CD14-positive monocyte (primary cell): ENCODE measurements around the gene GSTT2. TPM values are rescaled to one million over a fixed set of nuclear protein-coding genes. Genes with fewer than 3 reads are reported as not detected.

Experiments
- DNase-seq, 3 donors: peaks; one replicate each; pipeline ENCODE4 v3.0.0-alpha.2; 2011 to 2022
- H2AFZ ChIP-seq: 2 replicates; pipeline ENCODE4 v1.6.0; 2012; ENCODE audit warnings: mild to moderate bottlenecking, low read depth, low read length, inconsistent platforms; ENCODE audit not compliant: insufficient read depth, poor library complexity, severe bottlenecking
- H3K27ac ChIP-seq, 2 donors: 1 replicate in 1 of 2; 2 replicates in 1 of 2; pipeline ENCODE4 v1.5.1; 2012 to 2013; ENCODE audit warnings: low read length in 2 of 2, control low read depth in 1 of 2, inconsistent platforms in 1 of 2, low read depth in 1 of 2, mild to moderate bottlenecking in 1 of 2
- H3K27me3 ChIP-seq, 2 donors: one replicate each; pipeline versions ENCODE4 v1.6.0 to v1.6.1; 2011 to 2013; ENCODE audit warnings: low read length in 2 of 2; ENCODE audit not compliant: control insufficient read depth in 2 of 2, insufficient read depth in 2 of 2
- H3K36me3 ChIP-seq, 2 donors: replicated peaks in 1 of 2; 1 replicate in 1 of 2; 2 replicates in 1 of 2; pipeline versions ENCODE4 v1.5.1 to v1.6.1; 2012 to 2013; ENCODE audit warnings: low read length in 2 of 2, control low read depth in 1 of 2, inconsistent platforms in 1 of 2, mild to moderate bottlenecking in 1 of 2; ENCODE audit not compliant: insufficient read depth in 2 of 2, control insufficient read depth in 1 of 2
- H3K4me1 ChIP-seq, 2 donors: 1 replicate in 1 of 2; 2 replicates in 1 of 2; pipeline versions ENCODE4 v1.5.1 to v1.6.1; 2012 to 2013; ENCODE audit warnings: low read length in 2 of 2, control low read depth in 1 of 2, inconsistent platforms in 1 of 2, mild to moderate bottlenecking in 1 of 2, moderate library complexity in 1 of 2; ENCODE audit not compliant: insufficient read depth in 2 of 2, control insufficient read depth in 1 of 2
- H3K4me2 ChIP-seq: replicated peaks from 2 replicates; pipeline ENCODE3; 2012; ENCODE audit warnings: low read length, moderate library complexity, mild to moderate bottlenecking; ENCODE audit not compliant: poor library complexity, severe bottlenecking; ENCODE audit errors: extremely low read depth
- H3K4me3 ChIP-seq, 3 experiments: fragments of 200-600 bp in 1 of 3; sonication (generic) in 1 of 3; replicated peaks in 1 of 3; 1 replicate in 2 of 3; 2 replicates in 1 of 3; pipeline ENCODE4 v1.5.1; 2011 to 2013; ENCODE audit warnings: low read length in 3 of 3, mild to moderate bottlenecking in 3 of 3, control low read depth in 2 of 3, low read depth in 2 of 3, inconsistent platforms in 1 of 3, moderate library complexity in 1 of 3
- H3K79me2 ChIP-seq: 2 replicates; pipeline ENCODE4 v1.6.0; 2012; ENCODE audit warnings: mild to moderate bottlenecking, control low read depth, inconsistent platforms, low read length, moderate library complexity; ENCODE audit not compliant: insufficient read depth
- H3K9ac ChIP-seq: 2 replicates; pipeline ENCODE4 v1.6.0; 2017; ENCODE audit warnings: low read length, mild to moderate bottlenecking; ENCODE audit not compliant: insufficient read depth, poor library complexity, severe bottlenecking
- H3K9me3 ChIP-seq, 2 donors: replicated peaks in 1 of 2; 1 replicate in 1 of 2; 2 replicates in 1 of 2; pipeline versions ENCODE4 v1.5.1 to v1.6.1; 2012 to 2013; ENCODE audit warnings: low read length in 2 of 2, control low read depth in 1 of 2; ENCODE audit not compliant: control insufficient read depth in 1 of 2, insufficient read depth in 1 of 2
- H4K20me1 ChIP-seq: 2 replicates; pipeline ENCODE4 v1.6.0; 2012; ENCODE audit warnings: mild to moderate bottlenecking, low read length, control low read depth, moderate library complexity; ENCODE audit not compliant: insufficient read depth
- H3K27ac Mint-ChIP-seq, 7 donors: one replicate each; pipeline ENCODE4 v1.8.0; 2020; ENCODE audit warnings: mild to moderate bottlenecking in 7 of 7, mixed read lengths in 7 of 7, moderate library complexity in 6 of 7, inconsistent platforms in 2 of 7
- H3K27me3 Mint-ChIP-seq, 3 donors: one replicate each; pipeline ENCODE4 v1.8.0; 2021 to 2022; ENCODE audit warnings: low read depth in 3 of 3, mild to moderate bottlenecking in 3 of 3, mixed read lengths in 3 of 3, moderate library complexity in 3 of 3, inconsistent platforms in 1 of 3
- H3K36me3 Mint-ChIP-seq, 2 donors: one replicate each; pipeline ENCODE4 v1.8.0; 2020; ENCODE audit warnings: mixed read lengths in 2 of 2, inconsistent platforms in 1 of 2, mild to moderate bottlenecking in 1 of 2
- H3K4me1 Mint-ChIP-seq: one replicate; pipeline ENCODE4 v1.8.0; 2020; ENCODE audit warnings: mild to moderate bottlenecking, mixed read lengths
- H3K4me3 Mint-ChIP-seq, 2 donors: one replicate each; pipeline ENCODE4 v1.8.0; 2020; ENCODE audit warnings: mild to moderate bottlenecking in 2 of 2, mixed read lengths in 2 of 2, moderate library complexity in 1 of 2
- H3K9me3 Mint-ChIP-seq, 7 donors: one replicate each; pipeline ENCODE4 v1.8.0; 2020 to 2022; ENCODE audit warnings: mixed read lengths in 7 of 7, mild to moderate bottlenecking in 6 of 7, moderate library complexity in 6 of 7, inconsistent platforms in 2 of 7
- WGBS: methylation state at CpG from one replicate; pipeline ENCODE4 v1.1.5; 2013; ENCODE audit warnings: missing lambda C conversion rate; ENCODE audit not compliant: insufficient coverage; 5-methylcytosine and 5-hydroxymethylcytosine counted together
- intact Hi-C, 2 donors: fragments of 100-400 bp; cut with micrococcal nuclease; formaldehyde crosslinking; loops; one replicate each; pipeline versions ENCODE4 v1.15.0 to v1.15.1; 2023
- polyA plus RNA-seq, 3 donors: library from polyadenylated mRNA; depleted of rRNA in 1 of 3; unstranded in 2 of 3; stranded (reverse) in 1 of 3; fragments of 300-500 nt in 2 of 3; fragments of >200 nt in 1 of 3; fragmentation: Illumina TruSeq in 2 of 3; gene quantifications; 1 replicate in 2 of 3; 2 replicates in 1 of 3; pipeline ENCODE4 v1.2.3, GENCODE V29; 2012 to 2021
- TF ChIP-seq, protein P1 (sequence below): fragments of 200-600 bp; IDR thresholded peaks from one replicate; pipeline ENCODE4 v1.8.0; 2022; ENCODE audit warnings: antibody characterized with exemption, mild to moderate bottlenecking

GSTT2 gene
- polyA plus RNA-seq, 3 donors, result 0.15 TPM; not detected in 2

DNA sequence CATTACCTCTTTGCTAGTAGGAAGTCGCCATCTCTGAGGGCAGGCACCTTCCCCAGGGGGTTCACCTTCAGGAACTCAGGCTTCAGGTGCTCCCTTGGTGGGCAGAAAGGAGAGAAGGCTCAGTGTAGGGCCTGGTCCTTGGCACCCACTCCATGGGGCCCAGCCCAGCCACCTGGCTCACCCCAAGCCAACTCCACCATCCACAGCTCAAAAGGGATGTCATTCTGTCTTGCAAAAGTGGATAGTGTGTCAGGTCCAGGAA lies 28.0 kb downstream of the GSTT2 start:
- H3K27me3 Mint-ChIP-seq, result peaks cover 0 to 3% (median 1%) of the 10 kb centered on the region in 3 donors
- no peaks in the 10 kb centered on the region for H3K36me3 Mint-ChIP-seq
- no peaks in the 10 kb centered on the region for H3K36me3 ChIP-seq
- DNase-seq, result no peak
- H4K20me1 ChIP-seq, result no peaks in the 10 kb centered on the region
- H3K27ac Mint-ChIP-seq, result no peak overlapping the region
- peaks cover 14% of the 10 kb centered on the region for H3K4me1 Mint-ChIP-seq
- H3K9me3 Mint-ChIP-seq, result peaks cover 0 to 3% (median 0%) of the 10 kb centered on the region in 7 donors
- H3K4me1 ChIP-seq, result peaks cover 11 to 12% of the 10 kb centered on the region in 2 donors
- TF ChIP-seq, protein P1, sequence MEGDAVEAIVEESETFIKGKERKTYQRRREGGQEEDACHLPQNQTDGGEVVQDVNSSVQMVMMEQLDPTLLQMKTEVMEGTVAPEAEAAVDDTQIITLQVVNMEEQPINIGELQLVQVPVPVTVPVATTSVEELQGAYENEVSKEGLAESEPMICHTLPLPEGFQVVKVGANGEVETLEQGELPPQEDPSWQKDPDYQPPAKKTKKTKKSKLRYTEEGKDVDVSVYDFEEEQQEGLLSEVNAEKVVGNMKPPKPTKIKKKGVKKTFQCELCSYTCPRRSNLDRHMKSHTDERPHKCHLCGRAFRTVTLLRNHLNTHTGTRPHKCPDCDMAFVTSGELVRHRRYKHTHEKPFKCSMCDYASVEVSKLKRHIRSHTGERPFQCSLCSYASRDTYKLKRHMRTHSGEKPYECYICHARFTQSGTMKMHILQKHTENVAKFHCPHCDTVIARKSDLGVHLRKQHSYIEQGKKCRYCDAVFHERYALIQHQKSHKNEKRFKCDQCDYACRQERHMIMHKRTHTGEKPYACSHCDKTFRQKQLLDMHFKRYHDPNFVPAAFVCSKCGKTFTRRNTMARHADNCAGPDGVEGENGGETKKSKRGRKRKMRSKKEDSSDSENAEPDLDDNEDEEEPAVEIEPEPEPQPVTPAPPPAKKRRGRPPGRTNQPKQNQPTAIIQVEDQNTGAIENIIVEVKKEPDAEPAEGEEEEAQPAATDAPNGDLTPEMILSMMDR, result no peak
- 100% methylated on average over 1 of the region's 1 CpG for WGBS
- no peak overlapping the region for H3K4me3 Mint-ChIP-seq
- no peaks in the 10 kb centered on the region for H3K27me3 ChIP-seq
- H3K4me2 ChIP-seq, result no peak overlapping the region
- H3K27ac ChIP-seq, result no peak overlapping the region
- H3K79me2 ChIP-seq, result peaks cover 18% of the 10 kb centered on the region
- intact Hi-C loops, result loop anchor here in 1 of 2 donors (5.0 kb wide), 1 partner anchor 71 kb away; no protein-coding TSS in a partner anchor
- H3K9ac ChIP-seq, result no peak overlapping the region
- no peak overlapping the region for H3K4me3 ChIP-seq
- H3K9me3 ChIP-seq, result no peaks in the 10 kb centered on the region
- H2AFZ ChIP-seq, result no peak overlapping the region

DNA sequence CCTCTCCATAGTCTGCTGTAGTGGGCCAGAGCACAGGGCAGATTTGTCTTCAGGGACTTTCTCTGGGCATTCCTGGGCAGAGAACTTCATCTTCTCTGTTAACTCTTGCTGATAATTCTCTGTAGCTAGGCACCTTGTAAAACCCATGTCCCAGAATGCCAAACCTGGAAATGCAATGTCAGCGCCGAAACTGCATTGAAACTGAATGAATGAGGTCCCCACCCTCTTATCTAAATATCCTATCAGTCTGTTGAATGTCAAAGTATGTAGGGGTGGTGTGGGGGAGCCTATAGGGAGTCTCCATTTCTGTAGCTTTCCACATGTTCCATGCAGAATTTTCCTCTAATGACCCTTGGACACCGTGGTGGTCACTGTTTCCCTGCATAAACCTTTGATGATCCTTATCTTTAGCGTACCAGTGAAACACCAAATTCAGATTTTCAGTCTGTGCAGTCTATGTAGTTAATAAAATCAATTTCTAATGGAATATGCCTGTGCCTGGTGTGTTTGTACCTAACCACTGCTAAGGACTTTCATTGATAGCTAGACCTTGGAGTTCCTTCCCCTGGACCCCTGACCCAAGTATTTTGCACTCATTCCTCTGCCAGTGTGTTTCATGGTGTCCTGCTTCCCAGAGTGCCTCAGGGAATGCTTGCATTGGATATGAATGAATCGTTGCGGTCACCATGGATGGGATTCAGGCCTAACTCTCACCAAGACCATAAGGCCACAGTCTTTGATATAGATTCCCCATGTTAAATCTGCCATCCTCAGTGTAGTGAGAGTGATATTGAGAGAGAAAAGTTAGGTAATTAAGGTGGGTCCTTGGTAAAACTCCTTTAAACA lies 28.7 kb downstream of the GSTT2 start:
- intact Hi-C loops, result loop anchor here in 1 of 2 donors (5.0 kb wide), 1 partner anchor 71 kb away; no protein-coding TSS in a partner anchor
- Histone ChIP-seq H3K9me3 (no peaks in the 10 kb centered on the region), H3K4me2 (no peak overlapping the region), H2AFZ (no peak overlapping the region), H3K36me3 (no peaks in the 10 kb centered on the region), H3K79me2 (peaks cover 23% of the 10 kb centered on the region), H3K27ac (no peak overlapping the region), H3K9ac (no peak overlapping the region), H3K4me3 (no peak overlapping the region), H3K27me3 (no peaks in the 10 kb centered on the region), H3K4me1 (peaks cover 11 to 12% of the 10 kb centered on the region in 2 donors), H4K20me1 (no peaks in the 10 kb centered on the region)
- Mint-ChIP-seq H3K27me3 (peaks cover 0 to 1% (median under 1%) of the 10 kb centered on the region in 3 donors), H3K36me3 (no peaks in the 10 kb centered on the region), H3K27ac (no peak overlapping the region), H3K9me3 (peaks cover 0 to 3% (median 0%) of the 10 kb centered on the region in 7 donors), H3K4me3 (no peak overlapping the region), H3K4me1 (peaks cover 14% of the 10 kb centered on the region)
- TF ChIP-seq, protein P1, result no peak
- WGBS, result 100% methylated on average over 2 of the region's 6 CpGs
- DNase-seq, result no peak
